H9 (cell line): ENCODE results near the gene BAIAP2. TPM values are rescaled to one million over a fixed set of nuclear protein-coding genes. Genes with fewer than 3 reads are reported as not detected.

Experiments
- DNase-seq: peaks from one replicate; pipeline ENCODE4 v3.0.0-alpha.2; 2017
- H2AFZ ChIP-seq: one replicate; pipeline ENCODE4 v1.6.1; 2013; ENCODE audit warnings: mild to moderate bottlenecking, low read length, control low read depth, moderate library complexity
- H2AK5ac ChIP-seq: 2 replicates; pipeline ENCODE4 v1.6.1; 2013; ENCODE audit warnings: low read length, control low read depth, mixed read lengths; ENCODE audit not compliant: insufficient read length
- H2BK120ac ChIP-seq: one replicate; pipeline ENCODE4 v1.6.1; 2013; ENCODE audit warnings: low read depth, mild to moderate bottlenecking, low read length, control low read depth, inconsistent platforms; ENCODE audit not compliant: poor library complexity, severe bottlenecking
- H2BK12ac ChIP-seq: 2 replicates; pipeline ENCODE4 v1.6.1; 2013; ENCODE audit warnings: low read length, control low read depth, mixed read lengths, low read depth; ENCODE audit not compliant: insufficient read length
- H2BK15ac ChIP-seq: 2 replicates; pipeline ENCODE4 v1.6.1; 2013; ENCODE audit warnings: low read depth, low read length, control low read depth
- H2BK20ac ChIP-seq: one replicate; pipeline ENCODE4 v1.6.1; 2013; ENCODE audit warnings: low read depth, mild to moderate bottlenecking, low read length, control low read depth, inconsistent platforms; ENCODE audit not compliant: poor library complexity, severe bottlenecking
- H2BK5ac ChIP-seq: 2 replicates; pipeline ENCODE4 v1.6.1; 2013; ENCODE audit warnings: low read length, control low read depth, mixed read lengths; ENCODE audit not compliant: insufficient read length
- H3K14ac ChIP-seq: 2 replicates; pipeline ENCODE4 v1.6.1; 2013; ENCODE audit warnings: low read length, control low read depth; ENCODE audit not compliant: insufficient read depth
- H3K18ac ChIP-seq: 2 replicates; pipeline ENCODE4 v1.6.1; 2013; ENCODE audit warnings: low read depth, mild to moderate bottlenecking, mixed read lengths, low read length, control low read depth; ENCODE audit not compliant: insufficient read length
- H3K23ac ChIP-seq: 2 replicates; pipeline ENCODE4 v1.6.1; 2013; ENCODE audit warnings: low read length, control low read depth, mixed read lengths, low read depth; ENCODE audit not compliant: insufficient read length
- H3K23me2 ChIP-seq: 2 replicates; pipeline ENCODE4 v1.6.1; 2013; ENCODE audit warnings: low read depth, mild to moderate bottlenecking, mixed read lengths, low read length, control low read depth; ENCODE audit not compliant: insufficient read length, poor library complexity, severe bottlenecking
- H3K27ac ChIP-seq: 2 replicates; pipeline ENCODE4 v1.5.1; 2013; ENCODE audit warnings: low read length, control low read depth, mixed read lengths, low read depth; ENCODE audit not compliant: insufficient read length
- H3K27me3 ChIP-seq: 2 replicates; pipeline ENCODE4 v1.6.1; 2013; ENCODE audit warnings: low read length, control low read depth, inconsistent platforms; ENCODE audit not compliant: insufficient read depth
- H3K4ac ChIP-seq: 2 replicates; pipeline ENCODE4 v1.6.1; 2013; ENCODE audit warnings: low read depth, mild to moderate bottlenecking, control low read depth, inconsistent platforms, low read length, moderate library complexity
- H3K4me1 ChIP-seq: 2 replicates; pipeline ENCODE4 v1.6.1; 2013; ENCODE audit warnings: low read length, control low read depth, inconsistent platforms; ENCODE audit not compliant: insufficient read depth
- H3K4me2 ChIP-seq: 2 replicates; pipeline ENCODE4 v1.6.1; 2013; ENCODE audit warnings: low read length, control low read depth, mixed read lengths; ENCODE audit not compliant: insufficient read length, insufficient read depth
- H3K56ac ChIP-seq: 2 replicates; pipeline ENCODE4 v1.6.1; 2013; ENCODE audit warnings: low read depth, mild to moderate bottlenecking, mixed read lengths, low read length, control low read depth; ENCODE audit not compliant: insufficient read length
- H3K79me1 ChIP-seq: 2 replicates; pipeline ENCODE4 v1.6.1; 2013; ENCODE audit warnings: low read depth, mild to moderate bottlenecking, moderate library complexity, low read length, control low read depth, inconsistent platforms; ENCODE audit not compliant: insufficient read depth, poor library complexity, severe bottlenecking
- H3K79me2 ChIP-seq: 2 replicates; pipeline ENCODE4 v1.6.1; 2013; ENCODE audit warnings: low read length, control low read depth, inconsistent platforms; ENCODE audit not compliant: insufficient read depth
- H3K9ac ChIP-seq: 2 replicates; pipeline ENCODE4 v1.6.1; 2013; ENCODE audit warnings: low read length, control low read depth, mixed read lengths; ENCODE audit not compliant: insufficient read length; ENCODE audit errors: extremely low read depth
- H3K9me3 ChIP-seq: one replicate; pipeline ENCODE4 v1.6.1; 2013; ENCODE audit warnings: low read depth, low read length, inconsistent platforms; ENCODE audit not compliant: control insufficient read depth
- H3T11ph ChIP-seq: one replicate; pipeline ENCODE4 v1.6.1; 2013; ENCODE audit warnings: mild to moderate bottlenecking, low read length, control low read depth, inconsistent platforms
- H4K20me1 ChIP-seq: one replicate; pipeline ENCODE4 v1.6.1; 2013; ENCODE audit not compliant: control insufficient read depth, insufficient read length, insufficient read depth
- H4K5ac ChIP-seq: 2 replicates; pipeline ENCODE4 v1.6.1; 2013; ENCODE audit warnings: low read depth, mild to moderate bottlenecking, mixed read lengths, low read length, control low read depth; ENCODE audit not compliant: insufficient read length
- H4K8ac ChIP-seq: replicated peaks from 2 replicates; pipeline ENCODE4 v1.6.1; 2013; ENCODE audit warnings: low read length, control low read depth, mixed read lengths, low read depth; ENCODE audit not compliant: insufficient read length
- H4K91ac ChIP-seq: 2 replicates; pipeline ENCODE4 v1.6.1; 2013; ENCODE audit warnings: low read depth, mild to moderate bottlenecking, moderate library complexity, mixed read lengths, low read length, control low read depth; ENCODE audit not compliant: insufficient read length
- H3K27ac Mint-ChIP-seq, 3 experiments: 2 replicates in 2 of 3; 3 replicates in 1 of 3; pipeline ENCODE4 v1.8.0; 2020 to 2021; ENCODE audit warnings: mixed read lengths in 3 of 3, mild to moderate bottlenecking in 1 of 3, moderate library complexity in 1 of 3
- H3K27me3 Mint-ChIP-seq: 2 replicates; pipeline ENCODE4 v1.8.0; 2021; ENCODE audit warnings: low read depth, mild to moderate bottlenecking, moderate library complexity, mixed read lengths
- H3K36me3 Mint-ChIP-seq, 3 experiments: 2 replicates in 2 of 3; 3 replicates in 1 of 3; pipeline ENCODE4 v1.8.0; 2020 to 2021; ENCODE audit warnings: low read depth in 3 of 3, mixed read lengths in 3 of 3; ENCODE audit not compliant: insufficient read depth in 1 of 3
- H3K4me1 Mint-ChIP-seq, 2 experiments: 2 replicates each; pipeline ENCODE4 v1.8.0; 2020; ENCODE audit warnings: mixed read lengths in 2 of 2
- H3K4me3 Mint-ChIP-seq, 2 experiments: 2 replicates in 1 of 2; 3 replicates in 1 of 2; pipeline ENCODE4 v1.8.0; 2020 to 2021; ENCODE audit warnings: mild to moderate bottlenecking in 2 of 2, mixed read lengths in 2 of 2, moderate library complexity in 1 of 2
- H3K9me3 Mint-ChIP-seq, 2 experiments: 2 replicates in 1 of 2; 3 replicates in 1 of 2; pipeline ENCODE4 v1.8.0; 2020; ENCODE audit warnings: mild to moderate bottlenecking in 2 of 2, mixed read lengths in 2 of 2, moderate library complexity in 1 of 2
- WGBS: extraction: QIAGEN DNeasy Blood & Tissue Kit; methylation state at CpG from one replicate; pipeline ENCODE4 v1.1.7; 2013; ENCODE audit warnings: missing lambda C conversion rate, low lambda C conversion rate, mixed read lengths; ENCODE audit not compliant: insufficient read length; ENCODE audit errors: extremely low coverage; 5-methylcytosine and 5-hydroxymethylcytosine counted together
- total RNA-seq: library from RNA; stranded (reverse); gene quantifications from 2 replicates; pipeline ENCODE4 v1.2.1, GENCODE V29; 2021
- TF ChIP-seq, protein P1 (sequence below): fragments of 200-600 bp; sonication (generic); conservative IDR thresholded peaks from 3 replicates; pipeline ENCODE4 v1.8.0; 2021; ENCODE audit warnings: antibody characterized with exemption, mild to moderate bottlenecking

The BAIAP2 gene
- total RNA-seq, 1 experiment from 2014 or later = 27.8 TPM

DNA sequence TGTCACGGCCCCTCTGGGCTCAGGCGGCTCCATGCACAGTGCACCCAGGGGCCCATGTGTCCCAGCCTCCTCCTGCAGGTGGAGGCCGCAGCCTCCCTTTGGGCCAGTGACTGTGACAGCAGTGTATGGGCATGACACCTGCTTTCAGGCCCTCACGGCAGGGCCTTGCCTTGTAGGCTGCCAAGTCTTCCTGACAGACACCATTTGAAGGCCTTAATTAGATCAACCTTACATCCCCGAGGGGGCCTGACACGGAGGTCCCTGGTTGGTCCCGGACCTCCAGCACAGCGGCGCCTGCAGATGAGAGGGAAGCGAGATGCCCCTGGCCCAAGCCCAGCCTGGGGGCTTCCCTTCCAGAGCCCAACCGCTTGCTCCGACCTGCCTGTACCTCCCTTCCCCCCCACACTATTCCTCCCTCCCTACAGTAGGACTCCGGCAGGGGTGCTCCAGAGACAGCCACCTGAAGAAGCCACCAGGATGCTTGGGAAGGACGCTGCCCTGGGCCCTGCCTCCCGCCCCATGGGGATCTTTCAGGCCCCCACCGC, 31.9 kb downstream of the BAIAP2 start:
- Histone ChIP-seq H2BK15ac (no peak overlapping the region), H3K9ac (no peak overlapping the region), H2BK12ac (no peak overlapping the region), H4K5ac (no peak overlapping the region), H2BK5ac (no peak overlapping the region), H3K56ac (no peak overlapping the region), H2BK20ac (no peak overlapping the region), H2AK5ac (no peak overlapping the region), H3T11ph (no peak overlapping the region), H3K4me2 (no peak overlapping the region), H4K91ac (no peak overlapping the region), H3K9me3 (no peaks in the 10 kb centered on the region), H2AFZ (no peak overlapping the region), H3K4ac (no peak overlapping the region), H2BK120ac (no peak overlapping the region), H4K20me1 (no peaks in the 10 kb centered on the region), H3K23ac (no peak overlapping the region), H3K27ac (no peak overlapping the region), H3K27me3 (no peaks in the 10 kb centered on the region), H3K79me1 (no peaks in the 10 kb centered on the region), H3K18ac (no peak overlapping the region), H4K8ac (no peak overlapping the region), H3K4me1 (no peaks in the 10 kb centered on the region), H3K23me2 (no peaks in the 10 kb centered on the region), H3K79me2 (no peaks in the 10 kb centered on the region), H3K14ac (no peak overlapping the region)
- WGBS = no CpG with 5 or more reads among the region's 16 CpGs
- no peak for DNase-seq
- TF ChIP-seq, protein P1, sequence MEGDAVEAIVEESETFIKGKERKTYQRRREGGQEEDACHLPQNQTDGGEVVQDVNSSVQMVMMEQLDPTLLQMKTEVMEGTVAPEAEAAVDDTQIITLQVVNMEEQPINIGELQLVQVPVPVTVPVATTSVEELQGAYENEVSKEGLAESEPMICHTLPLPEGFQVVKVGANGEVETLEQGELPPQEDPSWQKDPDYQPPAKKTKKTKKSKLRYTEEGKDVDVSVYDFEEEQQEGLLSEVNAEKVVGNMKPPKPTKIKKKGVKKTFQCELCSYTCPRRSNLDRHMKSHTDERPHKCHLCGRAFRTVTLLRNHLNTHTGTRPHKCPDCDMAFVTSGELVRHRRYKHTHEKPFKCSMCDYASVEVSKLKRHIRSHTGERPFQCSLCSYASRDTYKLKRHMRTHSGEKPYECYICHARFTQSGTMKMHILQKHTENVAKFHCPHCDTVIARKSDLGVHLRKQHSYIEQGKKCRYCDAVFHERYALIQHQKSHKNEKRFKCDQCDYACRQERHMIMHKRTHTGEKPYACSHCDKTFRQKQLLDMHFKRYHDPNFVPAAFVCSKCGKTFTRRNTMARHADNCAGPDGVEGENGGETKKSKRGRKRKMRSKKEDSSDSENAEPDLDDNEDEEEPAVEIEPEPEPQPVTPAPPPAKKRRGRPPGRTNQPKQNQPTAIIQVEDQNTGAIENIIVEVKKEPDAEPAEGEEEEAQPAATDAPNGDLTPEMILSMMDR = no peak
- H3K36me3 Mint-ChIP-seq = peaks cover 0 to 4% (median 0%) of the 10 kb centered on the region in 3 experiments; a peak in 3 of 7 replicates
- H3K9me3 Mint-ChIP-seq = no peaks in the 10 kb centered on the region
- no peaks in the 10 kb centered on the region for H3K27me3 Mint-ChIP-seq
- no peak overlapping the region for H3K27ac Mint-ChIP-seq
- no peak overlapping the region for H3K4me3 Mint-ChIP-seq
- H3K4me1 Mint-ChIP-seq = peaks cover 18 to 19% of the 10 kb centered on the region in 2 experiments
